ENCODE measurements around the gene IER5L.

DNA sequence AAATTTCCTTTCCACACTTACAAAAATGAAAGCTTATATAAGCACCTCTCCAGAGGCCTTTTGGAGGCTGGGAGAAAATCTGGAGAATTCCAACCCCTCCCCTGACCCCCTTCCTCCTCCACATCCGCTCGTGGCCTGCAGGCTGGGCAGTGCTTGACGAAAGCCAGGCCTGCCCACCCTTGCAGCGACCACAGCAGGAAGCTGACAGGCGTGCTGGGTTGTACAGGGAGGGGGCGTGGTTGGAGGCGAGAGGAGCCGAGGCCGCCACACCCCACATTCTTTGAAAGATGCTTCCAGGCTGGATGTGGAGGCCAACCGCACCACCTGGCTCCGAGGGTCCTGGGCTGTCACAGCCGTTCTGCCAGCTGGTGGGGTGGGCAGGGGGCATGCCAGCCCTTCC, 47.8 kb upstream of the IER5L start:
- TF ChIP-seq, protein P1, sequence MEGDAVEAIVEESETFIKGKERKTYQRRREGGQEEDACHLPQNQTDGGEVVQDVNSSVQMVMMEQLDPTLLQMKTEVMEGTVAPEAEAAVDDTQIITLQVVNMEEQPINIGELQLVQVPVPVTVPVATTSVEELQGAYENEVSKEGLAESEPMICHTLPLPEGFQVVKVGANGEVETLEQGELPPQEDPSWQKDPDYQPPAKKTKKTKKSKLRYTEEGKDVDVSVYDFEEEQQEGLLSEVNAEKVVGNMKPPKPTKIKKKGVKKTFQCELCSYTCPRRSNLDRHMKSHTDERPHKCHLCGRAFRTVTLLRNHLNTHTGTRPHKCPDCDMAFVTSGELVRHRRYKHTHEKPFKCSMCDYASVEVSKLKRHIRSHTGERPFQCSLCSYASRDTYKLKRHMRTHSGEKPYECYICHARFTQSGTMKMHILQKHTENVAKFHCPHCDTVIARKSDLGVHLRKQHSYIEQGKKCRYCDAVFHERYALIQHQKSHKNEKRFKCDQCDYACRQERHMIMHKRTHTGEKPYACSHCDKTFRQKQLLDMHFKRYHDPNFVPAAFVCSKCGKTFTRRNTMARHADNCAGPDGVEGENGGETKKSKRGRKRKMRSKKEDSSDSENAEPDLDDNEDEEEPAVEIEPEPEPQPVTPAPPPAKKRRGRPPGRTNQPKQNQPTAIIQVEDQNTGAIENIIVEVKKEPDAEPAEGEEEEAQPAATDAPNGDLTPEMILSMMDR (IDR thresholded peaks at IDR 0.05): no peak
- TF ChIP-seq POLR2A (IDR thresholded peaks at IDR 0.05): no peak
